Sigmoid colon (tissue), 4 donors: Measurements from ENCODE around the gene SULT2A1.

Experiments used
- CTCF ChIP-seq, 4 experiments: fragments of 450-650 bp in 3 of 4; fragments of 200-600 bp in 1 of 4; IDR thresholded peaks; one replicate each; pipeline ENCODE4 v1.5.1; 2016 to 2019; ENCODE audit warnings: antibody characterized with exemption in 4 of 4, mild to moderate bottlenecking in 3 of 4, moderate library complexity in 2 of 4
- POLR2A ChIP-seq, 2 donors: fragments of 450-650 bp; IDR thresholded peaks; one replicate each; pipeline ENCODE4 v1.6.1; 2016; ENCODE audit warnings: antibody characterized with exemption in 2 of 2, mild to moderate bottlenecking in 2 of 2, moderate library complexity in 2 of 2
- POLR2AphosphoS5 ChIP-seq, 4 donors: sonication (generic); formaldehyde crosslinking; IDR thresholded peaks; one replicate each; pipeline ENCODE4 v1.6.1; 2017; ENCODE audit warnings: antibody characterized with exemption in 4 of 4

- no peak for TF ChIP-seq CTCF (IDR thresholded peaks at IDR 0.05)
- TF ChIP-seq POLR2A (IDR thresholded peaks at IDR 0.05): no peak
- no peak for TF ChIP-seq POLR2AphosphoS5 (IDR thresholded peaks at IDR 0.05)
Observed at GRCh38 chr19:47842941-47843340, 43.2 kb downstream of the SULT2A1 start.
